Caco-2 (cell line): Measurements from ENCODE around the gene WDR6. TPM values are rescaled to one million over a fixed set of nuclear protein-coding genes. Genes with fewer than 3 reads are reported as not detected.

ENCODE experiments used
- BruUV-seq: library from RNA; stranded (reverse); fragments of 400-500 nt; replicated peaks from 2 replicates; lab custom pipeline; 2021; lab: Mats Ljungman, UMichigan
- CTCF ChIA-PET: fragments of 300-600 bp; sonication (Branson Sonifier 250); formaldehyde crosslinking; loops from one replicate; lab custom pipeline; 2022; ENCODE audit warnings: antibody characterized with exemption; lab: Charles Lee
- POLR2A ChIA-PET: fragments of 300-600 bp; sonication (Branson Sonifier 250); formaldehyde crosslinking; loops from one replicate; lab custom pipeline; 2022; ENCODE audit warnings: antibody characterized with exemption; lab: Charles Lee
- DNase-seq, 2 experiments: peaks; one replicate each; pipeline versions ENCODE4 v3.0.0 to v3.0.0-alpha.2; 2020 to 2022
- H3K27me3 ChIP-seq: replicated peaks from 2 replicates; pipeline ENCODE4 v1.6.0; 2011; ENCODE audit warnings: low read length; ENCODE audit not compliant: control insufficient read depth, insufficient read depth
- H3K36me3 ChIP-seq: 2 replicates; pipeline ENCODE4 v1.5.1; 2011; ENCODE audit warnings: low read length; ENCODE audit not compliant: control insufficient read depth, insufficient read depth
- H3K4me1 ChIP-seq: fragments of 250-450 bp; sonication (Bioruptor Pico); 2 replicates; pipeline ENCODE4 v1.5.1; 2020; ENCODE audit warnings: mild to moderate bottlenecking
- H3K4me3 ChIP-seq: 2 replicates; pipeline ENCODE4 v1.5.1; 2011; ENCODE audit warnings: low read depth, mild to moderate bottlenecking, control low read depth, low read length
- H3K9me3 ChIP-seq: fragments of 250-450 bp; sonication (Bioruptor Pico); 2 replicates; pipeline ENCODE4 v1.5.1; 2020; ENCODE audit warnings: mild to moderate bottlenecking, moderate library complexity
- H3K27ac Mint-ChIP-seq: one replicate; pipeline ENCODE4 v1.8.0; 2022; ENCODE audit warnings: mixed read lengths; ENCODE audit not compliant: unreplicated experiment
- H3K27me3 Mint-ChIP-seq: one replicate; pipeline ENCODE4 v1.8.0; 2022; ENCODE audit warnings: mixed read lengths; ENCODE audit not compliant: insufficient read depth, unreplicated experiment
- H3K36me3 Mint-ChIP-seq: one replicate; pipeline ENCODE4 v1.8.0; 2022; ENCODE audit warnings: mild to moderate bottlenecking, mixed read lengths; ENCODE audit not compliant: insufficient read depth, unreplicated experiment
- H3K4me1 Mint-ChIP-seq: one replicate; pipeline ENCODE4 v1.8.0; 2022; ENCODE audit warnings: low read depth, mixed read lengths; ENCODE audit not compliant: unreplicated experiment
- H3K4me3 Mint-ChIP-seq: one replicate; pipeline ENCODE4 v1.8.0; 2022; ENCODE audit warnings: mild to moderate bottlenecking, moderate library complexity, mixed read lengths; ENCODE audit not compliant: unreplicated experiment
- H3K9me3 Mint-ChIP-seq: one replicate; pipeline ENCODE4 v1.8.0; 2022; ENCODE audit warnings: mixed read lengths; ENCODE audit not compliant: unreplicated experiment
- CTCF ChIP-seq, 2 experiments: fragments of 200-600 bp in 1 of 2; IDR thresholded peaks; 1 replicate in 1 of 2; 2 replicates in 1 of 2; pipeline versions ENCODE4 v1.5.1 to v1.8.0; 2011 to 2022; ENCODE audit warnings: antibody characterized with exemption in 1 of 2, control low read depth in 1 of 2, inconsistent platforms in 1 of 2, low read depth in 1 of 2, low read length in 1 of 2, mild to moderate bottlenecking in 1 of 2, moderate library complexity in 1 of 2; ENCODE audit not compliant: insufficient read depth in 1 of 2, severe bottlenecking in 1 of 2, unreplicated experiment in 1 of 2
- intact Hi-C: fragments of 100-400 bp; cut with micrococcal nuclease; formaldehyde crosslinking; loops from one replicate; pipeline ENCODE4 v1.10.0; 2022; ENCODE audit not compliant: unreplicated experiment
- total RNA-seq: library from RNA; stranded (reverse); gene quantifications from 2 replicates; pipeline ENCODE4 v1.2.3, GENCODE V29; 2022

The WDR6 gene
- total RNA-seq, 1 experiment from 2014 or later = 184 TPM

- Mint-ChIP-seq H3K9me3 (no peaks in the 10 kb centered on the region), H3K27ac (no peak overlapping the region), H3K4me3 (no peak overlapping the region), H3K4me1 (no peaks in the 10 kb centered on the region), H3K36me3 (peaks cover 68% of the 10 kb centered on the region), H3K27me3 (no peaks in the 10 kb centered on the region)
- no peaks in the 10 kb centered on the region for H3K27me3 ChIP-seq
- no peak for DNase-seq
- no peaks in the 10 kb centered on the region for H3K9me3 ChIP-seq
- intact Hi-C loops = no loop called here
- TF ChIP-seq CTCF (IDR thresholded peaks at IDR 0.05; ENCODE audit: insufficient read depth in 1 of 2, low read depth in 1 of 2, low read length in 1 of 2, severe bottlenecking in 1 of 2, unreplicated experiment in 1 of 2) = no peak
- H3K4me3 ChIP-seq = no peak overlapping the region
- H3K36me3 ChIP-seq = no peaks in the 10 kb centered on the region
- ChIA-PET POLR2A (no interaction called here), CTCF (no interaction called here)
- BruUV-seq = no TSS peak
- no peaks in the 10 kb centered on the region for H3K4me1 ChIP-seq
Measured at GRCh38 chr3:48966876-48967361, 40.3 kb upstream of the WDR6 start.

GRCh38 chr3:48970586-48970985 lies 36.6 kb upstream of the WDR6 start:
- intact Hi-C loops = no loop called here
- H3K4me3 Mint-ChIP-seq = no peak overlapping the region
- peaks cover 75% of the 10 kb centered on the region for H3K36me3 Mint-ChIP-seq
- H3K4me1 Mint-ChIP-seq = no peaks in the 10 kb centered on the region
- no peaks in the 10 kb centered on the region; the same call in 1 of the 2 replicates for H3K36me3 ChIP-seq
- no peaks in the 10 kb centered on the region for H3K27me3 ChIP-seq
- no peaks in the 10 kb centered on the region for H3K9me3 Mint-ChIP-seq
- BruUV-seq = no TSS peak
- no peak overlapping the region for H3K4me3 ChIP-seq
- DNase-seq = no peak
- no peak overlapping the region for H3K27ac Mint-ChIP-seq
- CTCF ChIA-PET = no interaction called here
- H3K27me3 Mint-ChIP-seq = no peaks in the 10 kb centered on the region
- POLR2A ChIA-PET = no interaction called here
- TF ChIP-seq CTCF (IDR thresholded peaks at IDR 0.05; ENCODE audit: insufficient read depth in 1 of 2, low read depth in 1 of 2, low read length in 1 of 2, severe bottlenecking in 1 of 2, unreplicated experiment in 1 of 2) = no peak
- no peaks in the 10 kb centered on the region for H3K9me3 ChIP-seq
- H3K4me1 ChIP-seq = no peaks in the 10 kb centered on the region

- Mint-ChIP-seq H3K27ac (no peak overlapping the region), H3K4me3 (no peak overlapping the region), H3K27me3 (no peaks in the 10 kb centered on the region), H3K36me3 (peaks cover 86% of the 10 kb centered on the region), H3K9me3 (no peaks in the 10 kb centered on the region), H3K4me1 (no peaks in the 10 kb centered on the region)
- Histone ChIP-seq H3K4me3 (no peak overlapping the region), H3K27me3 (no peaks in the 10 kb centered on the region), H3K4me1 (no peaks in the 10 kb centered on the region), H3K36me3 (no peaks in the 10 kb centered on the region; the same call in 1 of the 2 replicates), H3K9me3 (no peaks in the 10 kb centered on the region)
- no peak for DNase-seq
- TF ChIP-seq CTCF (IDR thresholded peaks at IDR 0.05; ENCODE audit: insufficient read depth in 1 of 2, low read depth in 1 of 2, low read length in 1 of 2, severe bottlenecking in 1 of 2, unreplicated experiment in 1 of 2) = no peak
- BruUV-seq = no TSS peak
- ChIA-PET POLR2A (no interaction called here), CTCF (no interaction called here)
- intact Hi-C loops = no loop called here
Measured at GRCh38 chr3:48974076-48974864, 32.9 kb upstream of the WDR6 start.
